ENCODE results near the gene PFN1.

GRCh38 chr17:4928881-4929280 lies 19.4 kb downstream of the PFN1 start:
- TF ChIP-seq, protein P1, sequence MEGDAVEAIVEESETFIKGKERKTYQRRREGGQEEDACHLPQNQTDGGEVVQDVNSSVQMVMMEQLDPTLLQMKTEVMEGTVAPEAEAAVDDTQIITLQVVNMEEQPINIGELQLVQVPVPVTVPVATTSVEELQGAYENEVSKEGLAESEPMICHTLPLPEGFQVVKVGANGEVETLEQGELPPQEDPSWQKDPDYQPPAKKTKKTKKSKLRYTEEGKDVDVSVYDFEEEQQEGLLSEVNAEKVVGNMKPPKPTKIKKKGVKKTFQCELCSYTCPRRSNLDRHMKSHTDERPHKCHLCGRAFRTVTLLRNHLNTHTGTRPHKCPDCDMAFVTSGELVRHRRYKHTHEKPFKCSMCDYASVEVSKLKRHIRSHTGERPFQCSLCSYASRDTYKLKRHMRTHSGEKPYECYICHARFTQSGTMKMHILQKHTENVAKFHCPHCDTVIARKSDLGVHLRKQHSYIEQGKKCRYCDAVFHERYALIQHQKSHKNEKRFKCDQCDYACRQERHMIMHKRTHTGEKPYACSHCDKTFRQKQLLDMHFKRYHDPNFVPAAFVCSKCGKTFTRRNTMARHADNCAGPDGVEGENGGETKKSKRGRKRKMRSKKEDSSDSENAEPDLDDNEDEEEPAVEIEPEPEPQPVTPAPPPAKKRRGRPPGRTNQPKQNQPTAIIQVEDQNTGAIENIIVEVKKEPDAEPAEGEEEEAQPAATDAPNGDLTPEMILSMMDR (IDR thresholded peaks at IDR 0.05; ENCODE audit: poor library complexity): no peak
- TF ChIP-seq EZH2phosphoT487 (IDR thresholded peaks at IDR 0.05; ENCODE audit: low read depth, severe bottlenecking, unreplicated experiment): no peak
